K562 (cell line): Measurements from ENCODE around the gene UBQLNL. TPM values are rescaled to one million over a fixed set of nuclear protein-coding genes. Genes with fewer than 3 reads are reported as not detected.

ENCODE experiments used
- ATAC-seq: fragments of 200-7000 bp; cut with Tn5 transposase; 3 replicates; pipeline ENCODE4 v1.9.1; 2020; ENCODE audit warnings: moderate library complexity
- BruUV-seq: library from RNA; stranded (reverse); fragments of 400-500 nt; replicated peaks from 2 replicates; lab custom pipeline; 2021; lab: Mats Ljungman, UMichigan
- CTCF ChIA-PET: fragments of 300-600 bp; formaldehyde crosslinking; extraction: SDS; loops from one replicate; lab custom pipeline; 2021; ENCODE audit warnings: low intra/inter-chr PET ratio; lab: Yijun Ruan, JAX
- POLR2A ChIA-PET: fragments of 300-600, 350-650 bp; sonication (Branson Sonifier 250); formaldehyde crosslinking; extraction: SDS; loops from one replicate; lab custom pipeline; 2021; ENCODE audit warnings: antibody characterized with exemption, inconsistent platforms; lab: Yijun Ruan, JAX
- DNase-seq, 4 experiments: peaks; one replicate each; pipeline versions ENCODE4 v3.0.0 to v3.0.0-alpha.2; 2011 to 2018; ENCODE audit warnings: low spot score in 3 of 4, mixed read lengths in 3 of 4; ENCODE audit errors: extremely low read depth in 1 of 4
- FAIRE-seq: peaks from 2 replicates; lab custom pipeline; 2011; peaks lifted over from hg19 to GRCh38; lab: Jason Lieb, UNC
- H2AFZ ChIP-seq: 2 replicates; pipeline ENCODE4 v1.6.0; 2011; ENCODE audit warnings: low read depth, low read length, control low read depth, inconsistent platforms
- H3K27ac ChIP-seq: fragments of 200-600 bp; 3 replicates; pipeline ENCODE4 v1.8.0; 2011; ENCODE audit warnings: low read depth, mild to moderate bottlenecking, control low read depth, inconsistent platforms, low read length, moderate library complexity, mixed read lengths; ENCODE audit errors: extremely low read depth
- H3K27me3 ChIP-seq, 2 experiments: fragments of 300-600 bp in 1 of 2; 2 replicates in 1 of 2; 3 replicates in 1 of 2; pipeline versions ENCODE4 v1.6.0 to v1.8.0; 2011; ENCODE audit warnings: inconsistent platforms in 2 of 2, low read length in 2 of 2, mild to moderate bottlenecking in 1 of 2, mixed read lengths in 1 of 2, moderate library complexity in 1 of 2; ENCODE audit not compliant: control insufficient read depth in 2 of 2, insufficient read depth in 2 of 2
- H3K36me3 ChIP-seq: fragments of 300-600 bp; 3 replicates; pipeline ENCODE4 v1.8.0; 2011; ENCODE audit warnings: mild to moderate bottlenecking, low read length, inconsistent platforms; ENCODE audit not compliant: control insufficient read depth, insufficient read depth
- H3K4me1 ChIP-seq, 2 experiments: fragments of 200-600 bp in 1 of 2; replicated peaks in 1 of 2; 2 replicates in 1 of 2; 3 replicates in 1 of 2; pipeline versions ENCODE4 v1.5.1 to v1.8.0; 2011; ENCODE audit warnings: inconsistent platforms in 2 of 2, low read length in 2 of 2, mild to moderate bottlenecking in 1 of 2, mixed read lengths in 1 of 2, moderate library complexity in 1 of 2; ENCODE audit not compliant: control insufficient read depth in 2 of 2, insufficient read depth in 2 of 2
- H3K4me2 ChIP-seq: 2 replicates; pipeline ENCODE4 v1.6.1; 2011; ENCODE audit warnings: low read length, control low read depth, inconsistent platforms, mixed read lengths; ENCODE audit not compliant: insufficient read depth
- H3K4me3 ChIP-seq: fragments of 200-600 bp; sonication (generic), shearing (Covaris generic); 2 replicates; pipeline ENCODE4 v1.5.1; 2016; ENCODE audit warnings: control low read depth, inconsistent platforms
- H3K79me2 ChIP-seq: fragments of 200-600 bp; 3 replicates; pipeline ENCODE4 v1.8.0; 2011; ENCODE audit warnings: low read length, inconsistent platforms; ENCODE audit not compliant: control insufficient read depth, insufficient read depth
- H3K9ac ChIP-seq, 2 experiments: 2 replicates each; pipeline versions ENCODE4 v1.6.0 to v1.6.1; 2011; ENCODE audit warnings: low read depth in 2 of 2, low read length in 2 of 2, control low read depth in 1 of 2, inconsistent platforms in 1 of 2, mild to moderate bottlenecking in 1 of 2, mixed read lengths in 1 of 2; ENCODE audit not compliant: insufficient read depth in 1 of 2
- H3K9me1 ChIP-seq: one replicate; pipeline ENCODE4 v1.6.0; 2011; ENCODE audit warnings: inconsistent platforms, mild to moderate bottlenecking, low read length, moderate library complexity; ENCODE audit not compliant: control insufficient read depth, insufficient read depth
- H3K9me3 ChIP-seq: replicated peaks from 2 replicates; pipeline ENCODE4 v1.5.1; 2011; ENCODE audit warnings: low read depth, low read length, inconsistent platforms; ENCODE audit not compliant: control insufficient read depth, insufficient read depth
- H4K20me1 ChIP-seq: replicated peaks from 2 replicates; pipeline ENCODE4 v1.6.1; 2011; ENCODE audit warnings: low read length, inconsistent platforms, mixed read lengths; ENCODE audit not compliant: control insufficient read depth, insufficient read depth
- CLOCK ChIP-seq: fragments of 250-450 bp; sonication (Bioruptor Pico); IDR thresholded peaks from 2 replicates; pipeline ENCODE4 v1.4.0; 2020; ENCODE audit warnings: mild to moderate bottlenecking, moderate library complexity, borderline replicate concordance
- CREM ChIP-seq: IDR thresholded peaks from 2 replicates; pipeline ENCODE4 v1.6.1; 2014; ENCODE audit warnings: antibody characterized with exemption, low read depth
- HIVEP1 ChIP-seq: fragments of 250-450 bp; sonication (Bioruptor Pico); IDR thresholded peaks from 2 replicates; pipeline ENCODE4 v1.4.0; 2020; ENCODE audit warnings: mild to moderate bottlenecking
- IRF2 ChIP-seq: sonication (generic); formaldehyde crosslinking; IDR thresholded peaks from 2 replicates; pipeline ENCODE4 v1.8.1; 2022; ENCODE audit warnings: mild to moderate bottlenecking, missing genetic modification reagents
- NCOA4 ChIP-seq: fragments of 450-650 bp; IDR thresholded peaks from 2 replicates; pipeline ENCODE4 v1.6.1; 2018; ENCODE audit warnings: mild to moderate bottlenecking; ENCODE audit not compliant: partially characterized antibody
- NFE2 ChIP-seq: IDR thresholded peaks from 2 replicates; pipeline ENCODE4 v1.6.1; 2014; ENCODE audit warnings: antibody characterized with exemption, low read depth
- U2AF2 ChIP-seq: fragments of 200-400 bp; formaldehyde crosslinking; optimal IDR thresholded peaks from 2 replicates; pipeline ENCODE3; 2017; ENCODE audit warnings: low read depth, mild to moderate bottlenecking, low read length
- ZNF133 ChIP-seq: fragments of 250-450 bp; sonication (Bioruptor Pico); IDR thresholded peaks from 2 replicates; pipeline ENCODE4 v1.4.0; 2020; ENCODE audit warnings: mild to moderate bottlenecking
- ZNF316 ChIP-seq: fragments of 450-650 bp; IDR thresholded peaks from 2 replicates; pipeline ENCODE4 v1.6.1; 2016
- WGBS: fragments of 100-300 bp; shearing (Covaris generic); methylation state at CpG from one replicate; pipeline ENCODE4 v1.1.6; 2016; ENCODE audit warnings: low coverage, mixed read lengths; ENCODE audit not compliant: insufficient coverage; ENCODE audit errors: missing lambda C conversion rate; 5-methylcytosine and 5-hydroxymethylcytosine counted together
- in situ Hi-C: fragments of 300-500 bp; cut with MboI; formaldehyde crosslinking; loops from 4 replicates; pipeline ENCODE4 v1.15.0; 2018; ENCODE audit warnings: inconsistent platforms, mixed read lengths
- intact Hi-C: fragments of 100-400 bp; cut with micrococcal nuclease; formaldehyde crosslinking; loops from 2 replicates; pipeline ENCODE4 v1.14.2; 2022
- polyA plus RNA-seq, 8 experiments: library from polyadenylated mRNA; depleted of rRNA in 4 of 8; stranded (reverse) in 5 of 8; unstranded in 3 of 8; fragments of >200 nt; fragmentation: Nextera tagmentation in 2 of 8; fragmentation: Illumina TruSeq in 1 of 8; extraction: Ambion mirVana in 2 of 8; extraction: Trizol in 1 of 8; gene quantifications; 2 replicates each; pipeline versions ENCODE4 v1.2.1 to v1.2.3, GENCODE V29; 2011 to 2014; ENCODE audit warnings: inconsistent platforms in 1 of 8, missing spikeins in 1 of 8
- total RNA-seq, 7 experiments: library from RNA; depleted of rRNA in 6 of 7; stranded (reverse); fragments of >200 nt in 6 of 7; fragmentation: Illumina TruSeq in 2 of 7; extraction: Trizol in 2 of 7; gene quantifications; 2 replicates each; pipeline versions ENCODE4 v1.2.1 to v1.2.3, GENCODE V29; 2011 to 2021; ENCODE audit warnings: low replicate concordance in 1 of 7
- TF ChIP-seq, protein P1 (sequence below), 2 experiments: fragments of 450-650 bp in 1 of 2; sonication (generic) in 1 of 2; formaldehyde crosslinking; conservative IDR thresholded peaks; 2 replicates each; pipeline versions ENCODE4 v1.4.0 to v1.8.1; 2020 to 2022; ENCODE audit warnings: mild to moderate bottlenecking in 1 of 2, missing genetic modification reagents in 1 of 2

The UBQLNL gene
- total and polyA plus RNA-seq, 9 of the 15 experiments (the other 6 are each of a cell fraction or from before 2014, with no cell fraction given), result 0.07 to 0.27 (median 0.14) TPM

DNA sequence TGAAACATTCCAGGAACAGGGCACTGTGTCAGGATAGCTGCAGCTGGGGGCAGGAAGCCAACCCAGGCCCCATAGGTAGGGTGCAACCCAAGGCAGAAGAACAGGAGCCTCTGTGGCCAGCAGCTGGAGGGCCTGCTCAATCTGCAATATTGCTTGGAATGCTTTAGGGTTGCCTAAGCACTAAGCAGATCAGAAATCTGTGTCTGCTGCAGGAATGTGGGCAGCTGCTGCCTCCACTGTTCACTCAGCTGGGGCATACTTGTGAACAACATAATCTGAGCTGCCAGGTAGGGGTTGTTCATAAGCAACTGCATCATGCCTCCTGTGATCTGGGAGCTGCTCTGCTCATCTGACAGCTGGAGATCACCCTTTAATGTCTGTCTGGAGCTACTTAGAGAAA lies 1.7 kb downstream of the UBQLNL start:
- Histone ChIP-seq H3K79me2 (no peaks in the 10 kb centered on the region), H3K4me2 (no peak overlapping the region), H2AFZ (no peak overlapping the region), H3K9me3 (no peaks in the 10 kb centered on the region), H3K4me1 (peaks cover 0 to 10% of the 10 kb centered on the region in 2 experiments; a peak in 2 of 5 replicates), H3K27me3 (peaks cover 0 to 6% of the 10 kb centered on the region in 2 experiments; a peak in 2 of 5 replicates), H4K20me1 (no peaks in the 10 kb centered on the region), H3K9ac (no peak overlapping the region), H3K27ac (no peak overlapping the region), H3K4me3 (no peak overlapping the region), H3K36me3 (no peaks in the 10 kb centered on the region), H3K9me1 (no peaks in the 10 kb centered on the region)
- no TSS peak for BruUV-seq
- FAIRE-seq (no peak), ATAC-seq (no peak), DNase-seq (no peak)
- intact Hi-C loops (loop anchor here (10.0 kb wide), 1 partner anchor 60 kb away; no protein-coding TSS in a partner anchor), in situ Hi-C loops (no loop called here)
- CTCF ChIA-PET, result no interaction called here
- POLR2A ChIA-PET, result interaction anchor here (0.8 to 11.8 kb wide), 6 partner anchors 10 to 104 kb away, joined by 3 to 123 read pairs (median 4); no protein-coding TSS in a partner anchor
- TF ChIP-seq HIVEP1 (CRISPR knock-in tag), result no peak
- no peak for TF ChIP-seq ZNF316
- no peak for TF ChIP-seq NFE2
- TF ChIP-seq ZNF133 (CRISPR knock-in tag), result no peak
- TF ChIP-seq NCOA4, result no peak

GRCh38 chr11:5509803-5510202 lies 6.7 kb downstream of the UBQLNL start, which contains the start of gene UBQLN3:
TSS of gene UBQLN3 (minus strand) at chr11:5509957. CDS start at chr11:5509558, 399 bp downstream.
- intact Hi-C loops, result loop anchor here (10.0 kb wide), 4 partner anchors 65 to 305 kb away; partner anchors contain the start of genes OR51V1 and TRIM6
- 53% methylated on average over 4 of the region's 4 CpGs for WGBS
- no peaks in the 10 kb centered on the region for H3K27me3 ChIP-seq
- H2AFZ ChIP-seq, result peak within 1 kb of the TSS; percentile 68
- in situ Hi-C loops, result no loop called here
- DNase-seq (no peak), FAIRE-seq (no peak), ATAC-seq (no peak)
- no TSS peak for BruUV-seq
- H4K20me1 ChIP-seq, result peaks cover under 1% of the 10 kb centered on the region; the same call in 1 of the 2 replicates
- POLR2A ChIA-PET, result interaction anchor here (0.6 to 8.7 kb wide), 4 partner anchors 11 to 22 kb away, joined by 3 to 75 read pairs (median 4); no protein-coding TSS in a partner anchor
- peak within 1 kb of the TSS in 1 of 2 experiments; percentile 11; a peak in 1 of 4 replicates for H3K9ac ChIP-seq
- no peak within 1 kb of the TSS for H3K27ac ChIP-seq
- H3K9me3 ChIP-seq, result no peaks in the 10 kb centered on the region
- CTCF ChIA-PET, result no interaction called here
- no peaks in the 10 kb centered on the region for H3K36me3 ChIP-seq
- peaks cover 7% of the 10 kb centered on the region for H3K79me2 ChIP-seq
- peaks cover 24 to 49% of the 10 kb centered on the region in 2 experiments; a peak in 4 of 5 replicates for H3K4me1 ChIP-seq
- H3K4me3 ChIP-seq, result no peak within 1 kb of the TSS
- no peaks in the 10 kb centered on the region for H3K9me1 ChIP-seq
- H3K4me2 ChIP-seq, result peak within 1 kb of the TSS; percentile 56; the same call in 1 of the 2 replicates
- TF ChIP-seq CREM (peak; percentile 55; the same call in 1 of the 2 replicates), CLOCK (CRISPR knock-in tag) (no peak), U2AF2 (no peak), IRF2 (CRISPR knock-in tag) (no peak)
- TF ChIP-seq, protein P1, sequence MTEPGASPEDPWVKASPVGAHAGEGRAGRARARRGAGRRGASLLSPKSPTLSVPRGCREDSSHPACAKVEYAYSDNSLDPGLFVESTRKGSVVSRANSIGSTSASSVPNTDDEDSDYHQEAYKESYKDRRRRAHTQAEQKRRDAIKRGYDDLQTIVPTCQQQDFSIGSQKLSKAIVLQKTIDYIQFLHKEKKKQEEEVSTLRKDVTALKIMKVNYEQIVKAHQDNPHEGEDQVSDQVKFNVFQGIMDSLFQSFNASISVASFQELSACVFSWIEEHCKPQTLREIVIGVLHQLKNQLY (CRISPR knock-in tag; conservative IDR thresholded peaks at IDR 0.05), result no peak
